Large intestine (tissue), 12 donors: Measurements from ENCODE around the gene GNL3. TPM values are rescaled to one million over a fixed set of nuclear protein-coding genes. Genes with fewer than 3 reads are reported as not detected.

ENCODE experiments used
- DNase-seq, 2 donors: peaks; one replicate each; pipeline versions ENCODE4 v3.0.0 to v3.0.0-alpha.2; 2013
- H3K27ac ChIP-seq: one replicate; pipeline ENCODE4 v1.5.1; 2013; ENCODE audit warnings: low read length
- H3K27me3 ChIP-seq: 2 replicates; pipeline ENCODE4 v1.6.1; 2013; ENCODE audit warnings: low read length; ENCODE audit not compliant: control insufficient read depth, insufficient read depth
- H3K36me3 ChIP-seq: 2 replicates; pipeline ENCODE4 v1.6.1; 2013; ENCODE audit warnings: low read length; ENCODE audit not compliant: control insufficient read depth, insufficient read depth
- H3K4me1 ChIP-seq: one replicate; pipeline ENCODE4 v1.6.1; 2013; ENCODE audit warnings: low read length; ENCODE audit not compliant: control insufficient read depth, insufficient read depth
- H3K4me3 ChIP-seq: one replicate; pipeline ENCODE4 v1.5.1; 2013; ENCODE audit warnings: low read length
- H3K9me3 ChIP-seq: one replicate; pipeline ENCODE4 v1.6.1; 2013; ENCODE audit warnings: mild to moderate bottlenecking, low read depth, low read length, moderate library complexity; ENCODE audit not compliant: control insufficient read depth
- WGBS: methylation state at CpG from one replicate; pipeline ENCODE4 v1.1.5; 2013; ENCODE audit warnings: low lambda C conversion rate; ENCODE audit not compliant: insufficient coverage; 5-methylcytosine and 5-hydroxymethylcytosine counted together
- long read RNA-seq, 11 donors: transcript quantifications; one replicate each; lab custom pipeline, GENCODE V29; 2026
- polyA plus RNA-seq: library from polyadenylated mRNA; unstranded; fragments of 120-200 nt; gene quantifications from one replicate; pipeline ENCODE4 v1.2.1, GENCODE V29; 2013

The GNL3 gene
- 96.2 TPM for polyA plus RNA-seq
- long read RNA-seq, donor 1, transcript GNL3-202 (15 exons, 2,040 nt): major isoform, 7 of 30 reads
- long read RNA-seq, donor 1, partial matches to known transcripts: 11 of 30 reads
- long read RNA-seq, donor 1, other reads (novel, unspliced or antisense): 6 of 30 reads
- long read RNA-seq, donor 2, transcript GNL3-202 (15 exons, 2,040 nt): minor isoform, 17 of 55 reads
- long read RNA-seq, donor 2, transcript GNL3-204 (4 exons, 597 nt): major isoform, 19 of 55 reads
- long read RNA-seq, donor 2, partial matches to known transcripts: 17 of 55 reads
- long read RNA-seq, donor 2, other reads (novel, unspliced or antisense): 0 of 55 reads
- long read RNA-seq, donor 3: 0 reads
- long read RNA-seq, donor 4, partial matches to known transcripts: 0 of 2 reads
- long read RNA-seq, donor 4, other reads (novel, unspliced or antisense): 0 of 2 reads
- long read RNA-seq, donor 5, transcript GNL3-202 (15 exons, 2,040 nt): major isoform, 9 of 21 reads
- long read RNA-seq, donor 5, partial matches to known transcripts: 7 of 21 reads
- long read RNA-seq, donor 5, other reads (novel, unspliced or antisense): 0 of 21 reads
- long read RNA-seq, donor 6, transcript GNL3-202 (15 exons, 2,040 nt): minor isoform, 8 of 34 reads
- long read RNA-seq, donor 6, transcript GNL3-204 (4 exons, 597 nt): major isoform, 9 of 34 reads
- long read RNA-seq, donor 6, partial matches to known transcripts: 16 of 34 reads
- long read RNA-seq, donor 6, other reads (novel, unspliced or antisense): 0 of 34 reads
- long read RNA-seq, donor 7, transcript GNL3-204 (4 exons, 597 nt): major isoform, 11 of 33 reads
- long read RNA-seq, donor 7, transcript GNL3-202 (15 exons, 2,040 nt): minor isoform, 7 of 33 reads
- long read RNA-seq, donor 7, partial matches to known transcripts: 5 of 33 reads
- long read RNA-seq, donor 7, other reads (novel, unspliced or antisense): 6 of 33 reads
- long read RNA-seq, donor 8, transcript GNL3-202 (15 exons, 2,040 nt): minor isoform, 17 of 81 reads
- long read RNA-seq, donor 8, transcript GNL3-204 (4 exons, 597 nt): major isoform, 23 of 81 reads
- long read RNA-seq, donor 8, partial matches to known transcripts: 31 of 81 reads
- long read RNA-seq, donor 8, other reads (novel, unspliced or antisense): 8 of 81 reads
- long read RNA-seq, donor 9, transcript GNL3-212 (2 exons, 523 nt): minor isoform, 5 of 59 reads
- long read RNA-seq, donor 9, transcript GNL3-204 (4 exons, 597 nt): major isoform, 13 of 59 reads
- long read RNA-seq, donor 9, transcript GNL3-202 (15 exons, 2,040 nt): minor isoform, 12 of 59 reads
- long read RNA-seq, donor 9, partial matches to known transcripts: 27 of 59 reads
- long read RNA-seq, donor 9, other reads (novel, unspliced or antisense): 0 of 59 reads
- long read RNA-seq, donor 10, transcript GNL3-202 (15 exons, 2,040 nt): major isoform, 16 of 41 reads
- long read RNA-seq, donor 10, transcript GNL3-204 (4 exons, 597 nt): minor isoform, 11 of 41 reads
- long read RNA-seq, donor 10, partial matches to known transcripts: 12 of 41 reads
- long read RNA-seq, donor 10, other reads (novel, unspliced or antisense): 0 of 41 reads
- long read RNA-seq, donor 11, transcript GNL3-202 (15 exons, 2,040 nt): major isoform, 13 of 35 reads
- long read RNA-seq, donor 11, transcript GNL3-204 (4 exons, 597 nt): minor isoform, 11 of 35 reads
- long read RNA-seq, donor 11, partial matches to known transcripts: 10 of 35 reads
- long read RNA-seq, donor 11, other reads (novel, unspliced or antisense): 0 of 35 reads

GRCh38 chr3:52685709-52686691, at the start of gene GNL3, which contains the start of gene PBRM1:
Gene GNL3, plus strand, starts transcription at chr3:52686032. Its CDS starts 61 bp downstream, at chr3:52686093.
Gene PBRM1, minus strand, starts transcription at chr3:52685913.
- Histone ChIP-seq H3K27me3 (no peaks in the 10 kb centered on the region), H3K9me3 (no peaks in the 10 kb centered on the region), H3K4me3 (peak within 1 kb of the TSS; percentile 86), H3K4me1 (peaks cover 28% of the 10 kb centered on the region), H3K36me3 (peaks cover 39% of the 10 kb centered on the region), H3K27ac (peak within 1 kb of the TSS; percentile 83)
- no CpG with 5 or more reads among the region's 82 CpGs for WGBS
- peak; percentile 97 to 99 for DNase-seq

DNA sequence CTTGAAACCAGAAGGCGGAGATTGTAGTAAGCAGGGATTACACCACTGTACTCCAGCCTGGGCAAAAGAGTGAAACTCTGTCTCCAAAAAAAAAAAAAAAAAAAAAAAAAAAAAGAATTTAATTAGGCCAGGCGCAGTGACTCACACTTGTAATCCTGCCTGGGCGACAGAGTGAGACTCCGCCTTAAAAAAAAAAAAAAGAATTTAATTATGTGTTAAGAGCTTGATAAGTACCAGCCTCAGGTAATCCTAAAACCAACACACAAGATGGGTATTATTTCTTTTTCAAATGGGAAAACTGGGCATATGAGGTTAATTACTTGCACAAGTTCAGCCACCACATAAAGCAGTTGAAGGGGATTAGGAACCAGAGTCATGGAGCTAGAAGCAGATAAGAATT, 49.2 kb upstream of the GNL3 start:
- no peak for DNase-seq
- Histone ChIP-seq H3K27ac (no peak overlapping the region), H3K27me3 (no peaks in the 10 kb centered on the region), H3K36me3 (peaks cover 58% of the 10 kb centered on the region), H3K4me3 (no peak overlapping the region), H3K4me1 (no peaks in the 10 kb centered on the region), H3K9me3 (no peaks in the 10 kb centered on the region)
- no CpG with 5 or more reads among the region's 4 CpGs for WGBS

GRCh38 chr3:52645549-52645948, 40.3 kb upstream of the GNL3 start:
- no peaks in the 10 kb centered on the region for H3K27me3 ChIP-seq
- no peak for DNase-seq
- H3K36me3 ChIP-seq: peaks cover 70% of the 10 kb centered on the region
- WGBS: 93% methylated on average over 3 of the region's 6 CpGs
- H3K4me3 ChIP-seq: no peak overlapping the region
- H3K4me1 ChIP-seq: no peaks in the 10 kb centered on the region
- no peak overlapping the region for H3K27ac ChIP-seq
- H3K9me3 ChIP-seq: no peaks in the 10 kb centered on the region

DNA sequence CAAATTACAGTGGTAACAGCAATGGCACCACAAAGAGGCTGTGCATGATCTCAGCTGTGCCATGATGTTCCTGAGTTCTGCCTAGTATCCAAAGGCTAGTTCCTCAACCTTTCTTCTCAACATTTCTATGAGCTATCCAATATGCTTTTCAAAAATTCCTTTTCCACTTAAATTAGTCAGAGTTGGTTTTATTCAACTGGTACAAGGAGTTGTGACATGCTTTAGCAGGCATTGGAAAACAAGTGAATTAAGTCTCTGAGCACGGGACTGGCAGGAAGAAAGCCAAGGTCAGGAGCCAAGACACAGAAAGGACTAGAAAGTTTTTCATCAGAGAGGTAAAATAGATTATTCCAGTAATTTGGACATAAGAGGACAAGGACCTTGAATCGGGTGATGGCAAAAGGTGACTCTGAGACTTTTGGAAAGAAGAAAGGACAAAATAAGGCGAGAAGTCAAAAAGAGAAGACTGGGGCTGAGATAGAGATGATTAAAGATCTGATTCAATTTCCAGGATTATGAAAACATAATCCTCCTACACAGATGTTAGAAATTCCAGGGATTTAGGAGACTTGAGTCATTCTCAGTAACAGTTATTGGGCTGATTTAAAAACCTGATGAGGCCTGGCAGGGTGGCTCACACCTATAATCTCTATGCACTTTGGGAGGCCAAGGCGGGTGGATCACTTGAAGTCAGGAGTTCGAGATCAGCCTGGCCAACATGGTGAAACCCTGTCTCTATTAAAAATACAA, 36.2 kb upstream of the GNL3 start:
- no CpG with 5 or more reads among the region's 5 CpGs for WGBS
- no peaks in the 10 kb centered on the region for H3K9me3 ChIP-seq
- H3K36me3 ChIP-seq: peaks cover 66% of the 10 kb centered on the region
- no peaks in the 10 kb centered on the region for H3K4me1 ChIP-seq
- no peak overlapping the region for H3K4me3 ChIP-seq
- DNase-seq: no peak
- H3K27ac ChIP-seq: no peak overlapping the region
- no peaks in the 10 kb centered on the region for H3K27me3 ChIP-seq

- Histone ChIP-seq H3K27ac (peak overlapping the region; percentile 24), H3K4me3 (no peak overlapping the region), H3K9me3 (no peaks in the 10 kb centered on the region), H3K27me3 (no peaks in the 10 kb centered on the region), H3K36me3 (peaks cover 59% of the 10 kb centered on the region), H3K4me1 (no peaks in the 10 kb centered on the region)
- no CpG with 5 or more reads among the region's 1 CpG for WGBS
- DNase-seq: peak; percentile 4 to 17
These were observed 35.4 kb upstream of the GNL3 start for GRCh38 chr3:52650439-52650838.

DNA sequence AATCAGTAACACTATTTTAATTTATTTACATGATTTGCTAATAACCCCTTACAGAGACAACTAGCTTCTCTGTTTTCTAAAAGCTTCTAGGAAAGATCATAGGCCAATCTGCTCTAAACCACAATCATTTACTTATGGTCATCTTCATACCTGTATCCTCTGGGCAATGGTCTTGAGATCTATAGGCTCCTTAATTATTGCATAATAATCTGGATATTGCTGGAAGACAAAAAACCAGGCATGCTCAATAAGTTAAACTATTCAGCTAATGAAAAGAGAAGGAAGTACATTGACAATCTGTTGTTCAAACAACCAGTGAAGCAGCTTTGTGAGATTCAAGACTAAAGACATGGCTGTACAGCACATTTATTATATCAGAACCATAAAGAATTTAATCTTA, 34.2 kb upstream of the GNL3 start:
- H3K4me1 ChIP-seq: no peaks in the 10 kb centered on the region
- no peak for DNase-seq
- H3K9me3 ChIP-seq: no peaks in the 10 kb centered on the region
- H3K4me3 ChIP-seq: no peak overlapping the region
- peaks cover 67% of the 10 kb centered on the region for H3K36me3 ChIP-seq
- H3K27me3 ChIP-seq: no peaks in the 10 kb centered on the region
- no peak overlapping the region for H3K27ac ChIP-seq

- H3K27ac ChIP-seq: no peak overlapping the region
- no peaks in the 10 kb centered on the region for H3K9me3 ChIP-seq
- no peaks in the 10 kb centered on the region for H3K4me1 ChIP-seq
These were observed 29.9 kb upstream of the GNL3 start for GRCh38 chr3:52655895-52656294.

DNA sequence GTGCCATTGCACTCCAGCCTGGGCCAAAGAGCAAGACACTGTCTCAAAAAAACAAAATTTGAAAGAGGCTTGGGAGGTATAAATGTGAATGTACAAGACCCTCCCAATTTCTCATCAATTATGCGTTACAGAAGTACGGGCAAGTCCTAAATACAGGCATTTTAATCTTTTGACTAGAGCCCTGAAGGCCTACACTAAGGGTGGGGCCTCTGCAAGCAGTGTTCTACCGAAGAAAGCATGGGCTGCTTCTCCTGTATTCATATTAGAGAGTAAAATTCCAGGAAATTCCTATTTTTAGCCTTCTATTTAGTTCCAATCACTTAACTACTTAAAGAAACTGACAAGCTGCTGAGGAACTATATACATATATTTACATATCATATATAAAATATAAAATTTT, 25.8 kb upstream of the GNL3 start:
- Histone ChIP-seq H3K4me3 (no peak overlapping the region), H3K27ac (no peak overlapping the region), H3K27me3 (no peaks in the 10 kb centered on the region), H3K9me3 (no peaks in the 10 kb centered on the region), H3K4me1 (no peaks in the 10 kb centered on the region), H3K36me3 (peaks cover 62% of the 10 kb centered on the region)
- DNase-seq: no peak
- no CpG with 5 or more reads among the region's 3 CpGs for WGBS

More at GRCh38 chr3:52655895-52656294, 29.9 kb upstream of the GNL3 start:
- Histone ChIP-seq H3K27me3 (no peaks in the 10 kb centered on the region), H3K4me3 (no peak overlapping the region), H3K36me3 (peaks cover 71% of the 10 kb centered on the region)
- no peak for DNase-seq
- 100% methylated on average over 1 of the region's 3 CpGs for WGBS
